Measurements from ENCODE around the gene NCKAP5L. TPM values are rescaled to one million over a fixed set of nuclear protein-coding genes. Genes with fewer than 3 reads are reported as not detected.

The NCKAP5L gene
- total RNA-seq, 1 experiment from 2014 or later: 19.5 TPM

DNA sequence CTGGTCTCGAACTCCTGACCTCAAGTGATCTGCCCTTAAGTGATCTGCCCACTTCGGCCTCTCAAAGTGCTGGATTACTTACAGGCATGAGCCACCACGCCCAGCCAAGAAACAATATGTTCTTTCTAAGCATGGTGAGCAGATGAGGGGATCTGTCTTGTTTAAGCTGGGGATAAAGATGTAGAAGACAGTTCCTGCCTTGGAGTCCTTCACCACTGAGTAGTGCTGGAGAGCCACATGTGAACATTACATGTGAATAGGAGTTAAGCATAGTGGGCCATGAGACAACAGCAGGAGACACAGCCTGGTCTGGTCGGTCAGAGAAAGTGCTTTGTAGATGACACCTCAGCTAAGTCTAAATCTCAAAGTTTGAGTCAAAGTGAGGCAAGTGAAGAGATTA is 60.9 kb downstream of the NCKAP5L start:
- intact Hi-C loops (cut with micrococcal nuclease; ENCODE audit: unreplicated experiment): no loop called here
- Histone ChIP-seq H3K4me1 (no peaks in the 10 kb centered on the region), H3K4me3 (ENCODE audit: low read depth, low read length) (no peak overlapping the region), H3K27me3 (replicated peaks; ENCODE audit: control insufficient read depth, insufficient read depth, low read length) (no peaks in the 10 kb centered on the region), H3K36me3 (ENCODE audit: control insufficient read depth, insufficient read depth, low read length) (no peaks in the 10 kb centered on the region; the same call in 1 of the 2 replicates), H3K9me3 (no peaks in the 10 kb centered on the region)
- H3K9me3 Mint-ChIP-seq (ENCODE audit: unreplicated experiment): no peaks in the 10 kb centered on the region
- H3K27me3 Mint-ChIP-seq (ENCODE audit: insufficient read depth, unreplicated experiment): no peaks in the 10 kb centered on the region
- no peaks in the 10 kb centered on the region for H3K4me1 Mint-ChIP-seq (ENCODE audit: low read depth, unreplicated experiment)
- ChIA-PET CTCF (interaction anchor here (0.8 to 2.4 kb wide), 4 partner anchors 11 to 123 kb away, joined by 3 to 14 read pairs (median 4); partner anchors contain the start of gene TMBIM6), POLR2A (interaction anchor here (0.6 kb wide), 1 partner anchor 26 kb away, joined by 4 read pairs; no protein-coding TSS in a partner anchor)
- peaks cover 40% of the 10 kb centered on the region for H3K36me3 Mint-ChIP-seq (ENCODE audit: insufficient read depth, unreplicated experiment)
- TF ChIP-seq, protein P1, sequence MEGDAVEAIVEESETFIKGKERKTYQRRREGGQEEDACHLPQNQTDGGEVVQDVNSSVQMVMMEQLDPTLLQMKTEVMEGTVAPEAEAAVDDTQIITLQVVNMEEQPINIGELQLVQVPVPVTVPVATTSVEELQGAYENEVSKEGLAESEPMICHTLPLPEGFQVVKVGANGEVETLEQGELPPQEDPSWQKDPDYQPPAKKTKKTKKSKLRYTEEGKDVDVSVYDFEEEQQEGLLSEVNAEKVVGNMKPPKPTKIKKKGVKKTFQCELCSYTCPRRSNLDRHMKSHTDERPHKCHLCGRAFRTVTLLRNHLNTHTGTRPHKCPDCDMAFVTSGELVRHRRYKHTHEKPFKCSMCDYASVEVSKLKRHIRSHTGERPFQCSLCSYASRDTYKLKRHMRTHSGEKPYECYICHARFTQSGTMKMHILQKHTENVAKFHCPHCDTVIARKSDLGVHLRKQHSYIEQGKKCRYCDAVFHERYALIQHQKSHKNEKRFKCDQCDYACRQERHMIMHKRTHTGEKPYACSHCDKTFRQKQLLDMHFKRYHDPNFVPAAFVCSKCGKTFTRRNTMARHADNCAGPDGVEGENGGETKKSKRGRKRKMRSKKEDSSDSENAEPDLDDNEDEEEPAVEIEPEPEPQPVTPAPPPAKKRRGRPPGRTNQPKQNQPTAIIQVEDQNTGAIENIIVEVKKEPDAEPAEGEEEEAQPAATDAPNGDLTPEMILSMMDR (IDR thresholded peaks at IDR 0.05; ENCODE audit: insufficient read depth in 1 of 2, low read depth in 1 of 2, low read length in 1 of 2, severe bottlenecking in 1 of 2, unreplicated experiment in 1 of 2): no peak
- DNase-seq: no peak
- no peak overlapping the region for H3K4me3 Mint-ChIP-seq (ENCODE audit: unreplicated experiment)
- BruUV-seq (replicated peaks): no TSS peak
- H3K27ac Mint-ChIP-seq (ENCODE audit: unreplicated experiment): peak overlapping the region; percentile 20

DNA sequence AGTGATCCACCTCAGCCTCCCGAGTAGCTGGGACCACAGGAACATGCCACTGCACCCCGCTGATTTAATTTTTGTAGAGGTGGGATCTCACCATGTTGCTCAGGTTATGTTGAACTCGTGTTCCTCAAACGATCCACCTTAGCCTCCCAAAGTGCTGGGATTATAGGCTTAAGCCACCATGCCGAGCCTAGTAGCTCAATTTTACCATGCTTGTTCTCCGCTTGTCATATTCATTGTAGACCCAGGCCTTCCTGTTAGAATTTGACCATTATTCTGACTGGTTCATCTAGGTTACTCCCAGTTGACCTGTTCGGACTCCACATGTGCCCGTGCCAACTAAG is 62.1 kb downstream of the NCKAP5L start:
- Histone ChIP-seq H3K36me3 (ENCODE audit: control insufficient read depth, insufficient read depth, low read length) (peaks cover 1% of the 10 kb centered on the region; the same call in 1 of the 2 replicates), H3K27me3 (replicated peaks; ENCODE audit: control insufficient read depth, insufficient read depth, low read length) (no peaks in the 10 kb centered on the region), H3K4me1 (no peaks in the 10 kb centered on the region), H3K9me3 (no peaks in the 10 kb centered on the region), H3K4me3 (ENCODE audit: low read depth, low read length) (no peak overlapping the region)
- intact Hi-C loops (cut with micrococcal nuclease; ENCODE audit: unreplicated experiment): no loop called here
- no peak for DNase-seq
- Mint-ChIP-seq H3K4me3 (ENCODE audit: unreplicated experiment) (no peak overlapping the region), H3K4me1 (ENCODE audit: low read depth, unreplicated experiment) (no peaks in the 10 kb centered on the region), H3K9me3 (ENCODE audit: unreplicated experiment) (no peaks in the 10 kb centered on the region), H3K36me3 (ENCODE audit: insufficient read depth, unreplicated experiment) (peaks cover 52% of the 10 kb centered on the region), H3K27me3 (ENCODE audit: insufficient read depth, unreplicated experiment) (no peaks in the 10 kb centered on the region), H3K27ac (ENCODE audit: unreplicated experiment) (no peak overlapping the region)
- CTCF ChIA-PET: interaction anchor here (0.7 to 0.9 kb wide), 2 partner anchors 70 to 73 kb away, joined by 4 to 7 read pairs; no protein-coding TSS in a partner anchor
- no TSS peak for BruUV-seq (replicated peaks)
- POLR2A ChIA-PET: interaction anchor here (0.5 kb wide), 1 partner anchor 600 kb away, joined by 8 read pairs; no protein-coding TSS in a partner anchor
- TF ChIP-seq, protein P1 (IDR thresholded peaks at IDR 0.05; ENCODE audit: insufficient read depth in 1 of 2, low read depth in 1 of 2, low read length in 1 of 2, severe bottlenecking in 1 of 2, unreplicated experiment in 1 of 2): no peak

DNA sequence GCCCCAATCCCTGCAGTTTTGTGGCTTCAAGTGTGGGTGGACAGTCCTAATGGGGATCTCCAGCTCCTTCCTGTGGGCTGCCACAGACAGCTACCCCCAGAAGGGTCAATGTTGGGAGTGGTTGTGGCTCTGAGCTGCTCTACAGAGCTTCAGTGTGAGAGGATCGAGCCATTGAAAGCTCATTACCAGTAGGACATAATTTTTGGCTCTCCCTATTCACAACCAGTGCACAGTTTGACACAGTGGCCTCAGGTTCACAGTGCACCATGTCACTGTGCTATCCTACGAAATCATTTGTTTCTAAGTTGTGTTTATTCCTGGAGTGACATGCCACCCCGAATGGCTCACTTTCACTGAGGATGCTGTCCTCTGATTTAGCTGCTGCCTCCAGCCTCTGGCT is 64.1 kb downstream of the NCKAP5L start:
- Histone ChIP-seq H3K27me3 (replicated peaks; ENCODE audit: control insufficient read depth, insufficient read depth, low read length) (no peaks in the 10 kb centered on the region), H3K4me1 (no peaks in the 10 kb centered on the region), H3K36me3 (ENCODE audit: control insufficient read depth, insufficient read depth, low read length) (peaks cover 1% of the 10 kb centered on the region; the same call in 1 of the 2 replicates), H3K9me3 (no peaks in the 10 kb centered on the region), H3K4me3 (ENCODE audit: low read depth, low read length) (no peak overlapping the region)
- intact Hi-C loops (cut with micrococcal nuclease; ENCODE audit: unreplicated experiment): no loop called here
- no peaks in the 10 kb centered on the region for H3K27me3 Mint-ChIP-seq (ENCODE audit: insufficient read depth, unreplicated experiment)
- no peaks in the 10 kb centered on the region for H3K9me3 Mint-ChIP-seq (ENCODE audit: unreplicated experiment)
- ChIA-PET CTCF (no interaction called here), POLR2A (no interaction called here)
- peak overlapping the region; percentile 29 for H3K27ac Mint-ChIP-seq (ENCODE audit: unreplicated experiment)
- no peaks in the 10 kb centered on the region for H3K4me1 Mint-ChIP-seq (ENCODE audit: low read depth, unreplicated experiment)
- peaks cover 72% of the 10 kb centered on the region for H3K36me3 Mint-ChIP-seq (ENCODE audit: insufficient read depth, unreplicated experiment)
- TF ChIP-seq, protein P1 (IDR thresholded peaks at IDR 0.05; ENCODE audit: insufficient read depth in 1 of 2, low read depth in 1 of 2, low read length in 1 of 2, severe bottlenecking in 1 of 2, unreplicated experiment in 1 of 2): no peak
- no peak overlapping the region for H3K4me3 Mint-ChIP-seq (ENCODE audit: unreplicated experiment)
- DNase-seq: no peak
- BruUV-seq (replicated peaks): no TSS peak

All from Caco-2 (cell line).